G401 (cell line): ENCODE results near the gene PBRM1. TPM values are rescaled to one million over a fixed set of nuclear protein-coding genes. Genes with fewer than 3 reads are reported as not detected.
"Not testable (repeated sequence)": the region's sequence is repeated elsewhere in the genome, so short reads cannot be mapped to it uniquely, and the experiment has no call there.

Experiments
- DNase-seq: peaks from one replicate; pipeline ENCODE4 v3.0.0-alpha.2; 2015; ENCODE audit warnings: low spot score
- in situ Hi-C: cut with HindIII; loops from 2 replicates; pipeline ENCODE4 v1.10.0; 2016; ENCODE audit warnings: low sequenced_read_pairs, mixed read lengths
- total RNA-seq: library from RNA; depleted of rRNA; stranded (reverse); fragments of >200 nt; shearing (Covaris generic); gene quantifications from 2 replicates; pipeline ENCODE4 v1.2.3, GENCODE V29; 2014

Gene PBRM1
- total RNA-seq, 1 experiment from 2014 or later = 38.4 TPM

DNA sequence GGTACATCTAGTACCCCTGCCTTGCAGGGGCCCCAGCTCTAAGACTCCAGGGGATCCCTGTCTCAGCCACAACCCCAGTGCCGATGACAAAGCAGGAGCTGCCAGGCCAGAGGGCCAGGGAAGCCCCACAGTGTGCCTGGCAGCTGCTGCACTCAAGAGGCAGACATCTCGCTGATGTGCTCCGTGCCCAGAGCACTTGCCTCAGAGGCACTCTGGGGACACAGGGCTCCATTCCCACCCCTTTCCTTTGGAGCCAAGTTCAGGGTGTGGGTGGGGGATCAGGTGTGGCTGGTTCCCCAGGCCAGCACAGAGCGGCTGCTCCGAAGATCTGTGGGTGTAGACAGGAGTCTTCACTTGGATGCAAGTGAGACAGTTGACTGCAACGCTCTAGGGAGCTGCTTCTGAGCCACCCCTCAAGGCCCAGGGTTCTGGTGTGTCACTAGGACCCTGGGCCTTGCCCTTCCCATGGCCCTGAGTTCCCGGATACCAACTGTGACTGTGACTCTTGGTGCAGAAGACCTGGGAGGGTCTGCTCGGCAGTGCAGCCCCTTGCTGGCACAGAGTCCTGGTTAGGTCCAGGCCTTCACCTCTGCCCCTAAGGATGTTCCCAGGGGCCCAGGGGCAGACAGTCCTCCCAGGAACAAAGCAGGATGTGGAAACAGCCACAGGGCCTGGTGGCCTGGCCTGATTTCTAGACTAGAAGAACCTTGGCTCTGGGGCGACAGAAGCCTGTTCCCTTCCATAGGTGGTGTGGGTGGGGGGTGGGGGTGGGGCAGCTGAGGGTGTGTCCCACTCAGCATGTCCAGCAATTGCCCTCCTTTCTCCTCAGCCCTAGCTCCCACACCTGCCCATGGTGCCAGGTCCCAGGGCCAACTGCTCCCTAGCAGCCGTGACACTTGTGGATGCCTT lies 154.5 kb downstream of the PBRM1 start:
- in situ Hi-C loops = no loop called here

DNA sequence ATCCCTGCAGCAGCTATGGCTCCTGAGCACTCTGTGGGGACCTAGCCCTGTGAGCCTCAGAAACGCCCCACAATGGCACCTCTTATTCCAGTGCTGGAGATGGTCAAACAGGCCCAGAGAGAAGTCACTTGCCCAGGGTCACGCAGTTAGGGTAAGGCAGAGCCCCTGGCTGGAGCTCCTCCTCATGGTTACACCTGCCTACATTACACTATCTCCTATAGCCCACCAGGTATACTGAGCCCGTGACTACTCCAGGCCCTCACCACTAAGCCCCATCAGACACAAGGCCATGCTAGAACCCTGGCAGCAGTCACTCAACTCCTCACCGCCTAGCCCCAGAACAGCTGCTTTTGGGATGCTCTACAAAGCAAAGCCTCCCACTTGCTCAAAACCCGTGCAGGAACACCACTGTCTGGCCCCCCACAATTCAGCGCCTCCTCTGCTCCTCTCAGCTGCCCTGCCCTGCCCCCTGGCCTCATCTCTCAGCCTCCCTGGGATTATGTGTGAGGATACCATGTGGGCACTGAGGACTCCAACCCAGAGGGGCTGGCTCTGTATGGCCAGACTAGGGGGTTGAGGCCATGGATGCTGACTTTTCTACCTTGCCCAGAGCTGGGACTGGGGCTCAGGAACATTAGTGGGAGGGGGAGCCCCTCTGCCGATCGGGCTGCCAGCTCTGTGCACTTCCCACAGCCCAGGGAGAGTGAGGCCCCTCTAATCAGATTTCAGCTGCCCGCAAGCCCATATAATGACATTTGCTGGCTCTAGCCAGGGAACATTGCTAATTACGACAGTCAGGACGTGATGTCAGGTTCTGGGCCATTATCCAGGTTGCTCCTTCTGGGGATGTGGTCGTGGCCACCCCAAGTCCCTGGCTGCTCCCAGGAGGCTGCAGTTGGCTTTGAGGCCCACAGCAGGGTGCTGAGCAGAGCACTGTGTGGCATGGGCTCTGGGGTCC lies 156.1 kb downstream of the PBRM1 start:
- DNase-seq = peak; percentile 63
- in situ Hi-C loops = no loop called here

More for the DNA sequence above, 154.5 kb downstream of the PBRM1 start:
- DNase-seq = no peak

DNA sequence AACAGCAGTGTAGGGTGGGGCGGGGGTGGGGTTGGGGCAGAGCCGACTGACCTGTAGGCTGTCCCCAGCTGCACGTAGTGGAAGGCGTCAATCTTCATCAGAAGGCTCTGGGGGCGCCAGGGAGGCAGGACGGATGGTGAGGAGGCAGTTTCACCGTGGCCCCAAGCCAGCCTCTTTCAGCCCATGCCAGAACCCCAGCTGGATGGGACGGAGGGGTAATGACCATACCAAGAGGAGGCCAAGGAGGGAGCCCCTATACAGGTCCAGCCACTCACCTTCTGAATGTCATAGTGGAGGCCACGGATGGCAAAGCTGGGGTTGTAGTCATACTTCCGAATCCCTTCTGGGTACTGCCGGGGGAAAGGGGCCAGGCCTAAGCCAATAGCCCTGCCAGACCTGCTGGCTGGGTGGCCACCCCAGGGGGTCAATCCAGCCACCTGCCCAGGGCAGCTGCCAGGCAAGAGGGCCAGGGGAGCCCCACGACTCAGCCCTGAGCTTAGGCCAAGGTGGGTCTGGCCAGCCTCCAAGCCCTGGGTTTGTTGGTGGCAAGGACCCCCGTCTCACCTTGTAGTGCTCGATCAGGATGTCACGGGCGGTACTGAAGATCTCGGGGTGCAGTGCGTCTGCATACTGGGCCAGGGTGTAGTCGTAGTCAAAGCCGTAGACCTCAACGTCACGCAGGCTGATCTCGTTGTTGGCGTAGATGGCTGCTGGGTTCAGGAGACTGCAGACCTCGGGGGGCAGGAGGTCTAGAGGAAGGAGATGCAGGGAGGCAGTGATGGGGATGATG lies 156.9 kb downstream of the PBRM1 start:
- in situ Hi-C loops = no loop called here
- DNase-seq = no peak

DNA sequence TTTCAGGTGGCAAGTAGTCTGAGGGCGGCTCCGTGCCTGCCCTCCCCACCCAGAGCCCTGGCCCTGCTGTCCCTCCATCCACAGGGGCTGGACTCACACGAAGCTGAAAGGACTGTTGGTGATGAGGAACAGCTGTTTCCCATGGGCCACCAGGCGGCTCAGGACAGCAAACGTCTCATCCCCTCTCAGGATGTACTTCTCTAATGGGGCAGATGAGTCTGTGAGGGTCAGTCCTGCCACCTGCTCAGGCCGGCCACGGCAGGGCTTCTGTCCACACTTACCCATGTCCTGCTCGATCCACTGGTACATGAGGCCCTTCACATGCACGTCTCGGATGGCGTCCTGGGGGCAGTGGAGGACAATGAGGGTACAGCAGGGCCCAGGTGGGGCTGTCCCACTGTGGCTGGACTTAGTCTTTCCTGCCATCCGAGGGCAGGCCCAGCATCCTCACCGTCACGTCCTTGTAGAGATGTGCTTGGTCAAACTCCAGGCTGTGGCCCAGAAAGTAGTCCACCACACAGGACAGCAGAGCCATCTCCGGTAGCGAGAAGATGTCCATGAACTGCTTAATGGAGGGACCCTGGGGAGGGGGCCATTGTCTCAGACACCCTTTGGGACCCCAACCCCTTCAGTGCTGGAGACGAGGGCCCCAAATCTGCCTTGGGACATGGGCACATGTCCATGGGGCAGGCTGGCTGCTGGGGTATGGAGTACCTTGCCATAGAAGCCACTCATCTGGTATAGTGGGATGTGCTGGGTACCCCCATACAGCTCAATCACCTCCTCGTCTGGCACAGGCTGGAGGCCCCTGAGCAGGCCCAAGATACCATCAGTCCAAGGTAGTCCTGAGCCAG lies 157.8 kb downstream of the PBRM1 start:
- DNase-seq = no peak
- in situ Hi-C loops = no loop called here

DNA sequence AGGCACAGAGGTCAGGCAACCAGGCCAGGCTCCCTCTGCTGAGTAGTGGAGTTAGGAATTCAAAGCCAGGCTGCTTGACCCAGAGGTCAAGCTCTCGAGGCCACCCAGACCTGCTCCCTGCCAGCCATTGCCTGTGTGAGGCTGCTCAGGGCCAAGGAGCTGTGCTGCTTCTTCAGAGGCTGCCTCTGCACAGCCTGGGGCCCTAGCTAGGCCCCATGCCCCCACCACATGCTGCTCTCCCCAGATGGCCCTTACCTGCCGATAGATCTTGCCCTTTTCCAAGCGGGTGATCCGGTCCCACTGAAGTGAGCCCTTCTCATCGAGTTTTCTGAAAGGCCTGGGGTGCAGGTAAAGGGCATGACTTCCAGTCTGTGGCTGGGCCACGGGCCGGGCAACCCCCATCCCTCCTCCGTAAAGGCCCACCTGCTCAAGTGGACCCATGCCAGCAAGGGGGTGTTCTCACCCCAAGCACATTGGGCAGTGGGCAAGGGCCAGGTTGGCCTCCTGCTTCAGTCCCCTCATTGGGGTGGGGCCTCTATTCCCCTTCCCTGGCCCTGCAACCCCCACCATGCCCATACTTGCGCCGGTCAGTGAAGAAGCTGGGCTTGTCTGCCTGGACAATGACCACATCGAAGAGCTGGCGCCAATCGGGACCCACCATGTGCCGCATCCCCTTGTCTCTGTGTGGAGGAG lies 158.5 kb downstream of the PBRM1 start:
- in situ Hi-C loops = no loop called here
- no peak for DNase-seq

DNA sequence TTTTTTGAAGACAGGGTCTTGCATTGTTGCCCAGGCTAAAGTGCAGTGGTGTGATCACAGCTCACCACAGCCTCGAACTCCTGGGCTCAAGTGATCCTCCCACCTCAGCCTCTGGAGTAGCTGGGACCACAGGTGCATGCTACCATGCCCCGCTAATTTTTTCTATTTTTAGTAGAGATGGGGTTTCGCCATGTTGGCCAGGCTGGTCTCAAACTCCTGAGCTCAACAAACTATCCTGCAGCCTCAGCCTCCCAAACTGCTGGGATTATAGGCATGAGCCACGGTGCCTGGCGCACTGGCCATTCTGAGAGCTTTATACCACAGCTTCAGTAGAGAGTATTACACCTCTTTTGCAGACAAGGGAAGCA lies 159.1 kb downstream of the PBRM1 start:
- DNase-seq, in situ Hi-C loops: not testable (repeated sequence)

DNA sequence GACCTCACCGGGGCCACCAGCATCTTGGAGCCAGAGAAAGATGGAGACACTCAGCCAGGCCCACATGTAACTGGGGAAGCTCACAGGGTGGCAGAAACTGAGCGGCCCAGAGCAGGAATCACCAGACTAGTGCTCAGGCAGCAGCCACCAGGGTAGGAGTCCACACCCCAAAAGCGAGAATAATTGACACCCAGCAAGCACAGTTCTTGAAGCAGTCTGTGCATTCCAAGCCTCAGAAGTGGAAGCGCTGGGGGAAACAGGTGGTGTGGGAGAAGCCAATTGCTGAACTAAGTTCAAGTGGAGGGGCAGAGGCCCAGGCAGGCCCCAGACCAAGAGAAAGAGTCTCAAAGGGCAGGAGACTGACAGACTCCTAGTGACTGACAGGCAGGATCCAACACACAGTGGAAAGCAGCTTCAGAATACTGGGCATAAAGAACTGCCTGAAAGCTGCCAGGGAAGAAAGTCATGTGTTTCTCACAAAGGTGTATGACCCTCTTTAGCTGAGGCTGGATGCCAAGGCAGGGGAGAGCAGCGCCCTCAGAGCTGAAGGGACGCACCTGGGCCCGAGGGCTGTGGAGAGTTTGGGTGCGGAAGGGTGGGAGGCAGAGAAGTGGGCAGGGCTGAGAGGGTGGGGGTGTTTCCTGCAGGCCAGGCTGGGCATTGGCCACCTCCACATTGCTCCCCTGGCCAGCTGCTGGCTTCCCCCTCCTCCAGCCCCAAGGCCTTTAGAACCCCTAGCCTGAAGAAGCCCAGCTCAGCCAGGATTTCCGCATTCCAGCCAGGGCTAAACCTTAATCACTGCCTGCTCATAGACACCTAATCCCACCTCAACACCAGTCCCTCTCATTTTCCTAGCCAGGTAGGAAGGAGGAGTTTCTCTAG lies 159.8 kb downstream of the PBRM1 start:
- DNase-seq = no peak
- in situ Hi-C loops = no loop called here

DNA sequence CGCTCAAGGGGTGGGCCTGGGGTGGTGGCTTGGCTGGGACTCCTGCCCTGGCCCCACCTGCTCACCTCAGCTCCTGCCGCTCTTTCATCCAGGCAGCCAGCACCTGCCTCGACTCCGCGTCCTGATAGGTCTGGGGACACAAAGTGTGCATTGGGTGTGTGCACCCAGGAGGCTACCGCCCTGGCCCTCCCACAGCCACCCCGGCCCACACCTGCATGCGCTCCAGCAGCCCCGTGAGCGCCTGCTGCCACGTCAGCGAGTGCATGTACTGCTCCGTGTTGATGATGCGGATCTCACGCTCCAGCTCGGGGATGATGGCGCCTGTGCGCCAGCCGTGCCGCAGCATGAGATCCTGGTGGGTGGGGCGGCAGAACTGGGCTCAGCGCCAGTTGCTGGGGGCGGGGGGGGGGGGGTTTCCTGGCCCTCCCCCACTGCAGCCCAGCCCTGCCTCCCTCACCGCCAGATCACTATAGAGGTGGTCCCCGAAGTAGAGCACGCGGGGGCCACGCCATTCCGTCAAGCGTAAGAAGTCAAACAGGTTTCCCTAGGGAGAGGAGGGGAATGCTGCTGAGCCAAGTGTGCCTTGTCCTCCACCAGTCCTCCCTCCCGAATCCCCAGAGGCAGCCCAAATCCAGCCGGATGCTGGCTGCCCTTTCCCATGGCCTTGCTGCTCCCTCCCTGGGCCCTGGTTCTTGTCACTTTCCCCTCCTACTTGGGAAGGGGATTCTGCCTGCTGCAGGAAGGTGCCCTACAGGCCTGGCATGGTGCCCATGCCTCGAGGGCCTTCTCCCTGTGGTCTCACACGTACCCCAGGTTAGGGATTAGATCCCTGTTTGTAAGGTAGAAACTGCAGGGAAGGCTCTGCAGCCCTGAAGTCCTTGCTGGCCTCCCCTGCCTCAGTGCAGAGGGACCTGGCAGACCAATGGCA lies 160.7 kb downstream of the PBRM1 start:
- in situ Hi-C loops = no loop called here
- DNase-seq = no peak

DNA sequence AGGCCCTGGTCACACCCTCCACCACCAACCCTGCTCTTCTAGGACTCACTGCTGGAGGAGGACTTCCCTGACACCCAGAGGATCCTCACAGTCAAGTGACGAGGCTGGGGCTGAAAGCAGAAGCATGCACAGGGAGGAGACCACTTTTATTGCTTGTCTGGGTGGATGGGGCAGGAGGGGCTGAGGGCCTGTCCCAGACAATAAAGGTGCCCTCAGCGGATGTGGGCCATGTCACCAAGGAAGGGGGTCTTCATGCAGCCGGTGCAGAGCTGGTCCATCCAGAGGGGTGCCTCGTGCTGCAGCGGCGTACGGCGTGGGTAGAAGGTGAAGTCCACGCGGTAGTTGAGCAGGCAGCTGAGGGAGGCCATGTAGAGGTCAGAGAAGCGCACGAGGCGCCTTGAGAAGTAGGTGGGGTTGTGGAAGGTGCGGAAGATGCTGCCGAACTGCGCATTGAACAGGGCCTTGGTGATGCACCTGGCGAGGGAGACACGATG lies 161.4 kb downstream of the PBRM1 start:
- in situ Hi-C loops = no loop called here
- no peak for DNase-seq

DNA sequence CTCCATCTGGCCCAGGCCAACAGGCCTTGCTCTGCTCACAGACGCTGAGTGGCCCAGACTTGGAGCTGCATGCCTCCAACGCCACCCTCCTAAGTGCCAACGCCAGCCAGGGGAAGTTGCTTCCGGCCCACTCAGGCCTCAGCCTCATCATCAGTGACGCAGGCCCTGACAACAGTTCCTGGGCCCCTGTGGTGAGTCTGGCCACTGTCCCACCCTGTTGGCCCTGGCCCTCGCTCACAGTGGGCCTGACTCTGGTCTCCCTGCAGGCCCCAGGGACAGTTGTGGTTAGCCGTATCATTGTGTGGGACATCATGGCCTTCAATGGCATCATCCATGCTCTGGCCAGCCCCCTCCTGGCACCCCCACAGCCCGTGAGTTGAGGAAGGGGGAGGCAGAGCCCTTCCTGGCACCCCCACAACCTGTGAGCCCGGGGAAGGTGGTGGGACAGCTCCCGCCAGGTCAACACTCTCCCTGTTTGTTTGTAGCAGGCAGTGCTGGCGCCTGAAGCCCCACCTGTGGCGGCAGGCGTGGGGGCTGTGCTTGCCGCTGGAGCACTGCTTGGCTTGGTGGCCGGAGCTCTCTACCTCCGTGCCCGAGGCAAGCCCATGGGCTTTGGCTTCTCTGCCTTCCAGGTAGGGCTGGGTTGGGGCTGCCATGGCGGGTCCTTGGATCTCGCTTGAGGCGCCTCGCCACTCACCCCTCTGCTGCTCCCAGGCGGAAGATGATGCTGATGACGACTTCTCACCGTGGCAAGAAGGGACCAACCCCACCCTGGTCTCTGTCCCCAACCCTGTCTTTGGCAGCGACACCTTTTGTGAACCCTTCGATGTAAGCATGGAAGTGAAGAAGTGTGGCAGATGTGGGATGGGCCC lies 162.1 kb downstream of the PBRM1 start:
- in situ Hi-C loops = no loop called here
- no peak for DNase-seq

DNA sequence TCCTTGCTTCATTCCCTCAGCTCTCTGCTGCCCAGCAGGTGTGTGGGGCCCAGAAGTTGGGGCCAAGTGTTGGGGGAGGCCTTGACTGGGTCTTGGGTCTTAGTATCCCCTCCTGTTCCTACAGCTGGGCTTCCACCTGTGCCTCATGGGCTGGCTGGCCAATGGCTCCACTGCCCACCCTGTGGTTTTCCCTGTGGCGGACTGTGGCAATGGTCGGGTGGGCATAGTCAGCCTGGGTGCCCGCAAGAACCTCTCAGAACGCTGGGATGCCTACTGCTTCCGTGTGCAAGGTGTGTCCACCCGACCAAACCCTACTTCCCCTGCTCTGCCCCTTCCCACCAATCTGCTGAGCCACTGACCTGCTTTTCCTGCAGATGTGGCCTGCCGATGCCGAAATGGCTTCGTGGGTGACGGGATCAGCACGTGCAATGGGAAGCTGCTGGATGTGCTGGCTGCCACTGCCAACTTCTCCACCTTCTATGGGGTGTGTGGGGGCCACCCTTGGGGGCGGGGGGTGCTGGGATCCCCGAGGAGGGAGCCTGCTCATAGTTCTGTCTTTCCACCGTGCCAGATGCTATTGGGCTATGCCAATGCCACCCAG lies 163.0 kb downstream of the PBRM1 start:
- in situ Hi-C loops = no loop called here

DNA sequence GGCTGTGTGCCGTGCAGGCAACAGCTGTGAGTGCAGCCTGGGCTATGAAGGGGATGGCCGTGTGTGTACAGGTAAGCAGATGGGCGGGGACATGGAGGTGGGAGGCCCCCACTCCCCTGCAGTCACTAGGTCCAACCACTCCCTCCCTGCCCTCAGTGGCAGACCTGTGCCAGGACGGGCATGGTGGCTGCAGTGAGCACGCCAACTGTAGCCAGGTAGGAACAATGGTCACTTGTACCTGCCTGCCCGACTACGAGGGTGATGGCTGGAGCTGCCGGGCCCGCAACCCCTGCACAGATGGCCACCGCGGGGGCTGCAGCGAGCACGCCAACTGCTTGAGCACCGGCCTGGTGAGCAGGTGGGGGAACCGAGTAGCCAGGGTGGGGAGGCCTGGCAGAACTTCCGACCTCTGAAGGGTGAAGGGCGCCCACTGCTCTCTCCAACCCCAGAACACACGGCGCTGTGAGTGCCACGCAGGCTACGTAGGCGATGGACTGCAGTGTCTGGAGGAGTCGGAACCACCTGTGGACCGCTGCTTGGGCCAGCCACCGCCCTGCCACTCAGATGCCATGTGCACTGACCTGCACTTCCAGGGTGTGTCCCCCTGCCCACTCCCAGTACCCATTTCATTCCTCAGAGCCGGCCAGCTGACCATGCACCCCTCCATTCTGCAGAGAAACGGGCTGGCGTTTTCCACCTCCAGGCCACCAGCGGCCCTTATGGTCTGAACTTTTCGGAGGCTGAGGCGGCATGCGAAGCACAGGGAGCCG lies 163.6 kb downstream of the PBRM1 start:
- peak; percentile 61 for DNase-seq
- in situ Hi-C loops = no loop called here

More for the DNA sequence above, 163.0 kb downstream of the PBRM1 start:
- DNase-seq = no peak

DNA sequence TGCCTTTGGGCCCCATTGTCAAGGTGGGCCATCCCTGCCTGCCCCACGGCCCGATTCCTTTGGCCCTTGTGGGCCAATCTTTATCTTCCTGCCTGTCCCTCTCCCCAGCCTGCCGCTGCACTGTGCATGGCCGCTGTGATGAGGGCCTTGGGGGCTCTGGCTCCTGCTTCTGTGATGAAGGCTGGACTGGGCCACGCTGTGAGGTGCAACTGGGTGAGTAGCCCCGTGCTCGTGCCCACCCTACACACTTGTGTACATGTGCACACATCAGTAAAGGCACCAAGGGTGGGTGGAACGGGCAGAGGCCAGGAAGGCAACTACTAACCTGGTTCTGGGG lies 164.3 kb downstream of the PBRM1 start:
- no peak for DNase-seq
- in situ Hi-C loops = no loop called here
